GM23338 (cell line): ENCODE measurements around the gene SMARCC2.

Experiments used
- CREB1 ChIP-seq: fragments of 250-450 bp; sonication (Bioruptor Pico); IDR thresholded peaks from 2 replicates; pipeline ENCODE4 v1.5.0; 2020; ENCODE audit warnings: low read depth, mild to moderate bottlenecking, moderate library complexity
- CTCF ChIP-seq, 2 experiments: fragments of 200-600 bp in 1 of 2; sonication (generic) in 1 of 2; conservative IDR thresholded peaks; 2 replicates each; pipeline versions ENCODE4 v1.5.1 to v1.6.1; 2016 to 2017; ENCODE audit warnings: antibody characterized with exemption in 2 of 2, low read depth in 2 of 2, mild to moderate bottlenecking in 2 of 2, moderate library complexity in 1 of 2
- ETS1 ChIP-seq: IDR thresholded peaks from 2 replicates; pipeline ENCODE4 v1.6.1; 2016; ENCODE audit warnings: antibody characterized with exemption
- EZH2 ChIP-seq: fragments of 200-600 bp; sonication (generic); IDR thresholded peaks from one replicate; pipeline ENCODE4 v1.8.0; 2017; ENCODE audit warnings: antibody characterized with exemption, mild to moderate bottlenecking, low read depth; ENCODE audit not compliant: unreplicated experiment
- EZH2phosphoT487 ChIP-seq: fragments of 200-600 bp; sonication (generic); IDR thresholded peaks from one replicate; pipeline ENCODE4 v1.8.1; 2018; ENCODE audit warnings: antibody characterized with exemption; ENCODE audit not compliant: unreplicated experiment
- POLR2AphosphoS5 ChIP-seq: IDR thresholded peaks from 2 replicates; pipeline ENCODE4 v1.6.1; 2016; ENCODE audit warnings: antibody characterized with exemption, low read depth

GRCh38 chr12:56223571-56224101 lies 34.4 kb upstream of the SMARCC2 start:
- TF ChIP-seq CTCF (conservative IDR thresholded peaks at IDR 0.05; ENCODE audit: low read depth in 2 of 2) (no peak), EZH2 (no peak), ETS1 (no peak), POLR2AphosphoS5 (no peak), CREB1 (CRISPR knock-in tag) (no peak), EZH2phosphoT487 (no peak)
